ENCODE data around the gene ERCC6L.
A peak's percentile ranks its signal among the peaks of the same experiment; 100 is the strongest.
"Not testable (repeated sequence)": the region's sequence is repeated elsewhere in the genome, so short reads cannot be mapped to it uniquely, and the experiment has no call there.

The ERCC6L gene

GRCh38 chrX:72247206-72247942, 8.5 kb upstream of the ERCC6L start:
- DNase-seq, result no peak

DNA sequence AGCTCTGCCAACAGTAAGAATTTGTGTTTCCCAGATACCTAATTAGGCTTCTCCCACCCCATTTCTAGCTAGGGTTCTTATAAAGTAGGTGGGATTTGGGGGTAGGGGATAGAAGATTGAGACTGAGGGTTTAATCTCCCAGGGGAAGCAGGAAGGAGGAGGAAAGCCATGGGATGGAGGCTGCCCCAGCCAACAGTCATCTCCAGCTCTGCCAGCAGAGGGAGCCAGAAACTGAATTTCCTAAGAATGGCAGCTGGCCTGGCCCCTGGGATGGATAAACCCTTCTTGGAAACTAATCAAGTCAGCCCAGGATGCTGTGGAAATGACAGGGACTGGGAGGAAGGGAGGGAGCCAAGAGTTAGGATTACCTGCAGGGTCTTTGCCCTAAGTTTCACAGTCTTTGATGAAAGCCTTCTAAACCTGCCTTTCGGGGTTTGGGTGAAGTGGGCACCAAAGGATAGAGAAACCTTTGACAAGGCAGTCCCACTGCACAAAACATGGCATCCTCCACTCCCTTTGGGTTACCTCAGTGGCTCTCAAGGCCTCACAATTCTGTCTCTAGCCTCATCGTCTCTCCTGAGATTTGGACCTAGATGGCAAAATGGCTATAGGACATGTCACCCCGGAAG, 6.7 kb upstream of the ERCC6L start:
- peak; percentile 10 for DNase-seq

- DNase-seq, result no peak
Observed at GRCh38 chrX:72243472-72243871, 4.6 kb upstream of the ERCC6L start.

GRCh38 chrX:72240976-72241375, 2.1 kb upstream of the ERCC6L start:
- no peak for DNase-seq

- DNase-seq, result no peak
Observed at GRCh38 chrX:72238183-72238582, 644 bp downstream of the ERCC6L start.

GRCh38 chrX:72236841-72237240, 2.0 kb downstream of the ERCC6L start:
- DNase-seq, result no peak

GRCh38 chrX:72230290-72230689, 8.5 kb downstream of the ERCC6L start:
- no peak for DNase-seq

DNA sequence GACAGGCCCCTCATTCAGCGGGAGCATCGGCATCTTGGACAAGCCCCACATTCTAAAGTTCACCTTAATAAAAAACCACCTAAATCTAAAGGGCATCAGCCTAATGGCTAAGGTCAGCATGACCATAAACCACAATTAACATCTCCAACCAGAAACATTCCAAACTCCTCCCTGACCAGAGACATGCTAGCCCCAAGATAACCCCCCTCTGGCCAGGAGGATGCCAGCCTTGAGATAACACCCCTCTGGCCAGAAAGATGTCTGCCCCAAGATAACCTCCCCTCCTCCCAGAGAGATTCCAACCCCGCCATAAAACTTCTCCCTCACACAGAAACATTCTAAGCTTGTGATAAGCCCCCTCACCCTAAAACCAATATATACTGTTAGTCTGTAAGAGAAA, 18.5 kb downstream of the ERCC6L start:
- not testable (repeated sequence) for DNase-seq

DNA sequence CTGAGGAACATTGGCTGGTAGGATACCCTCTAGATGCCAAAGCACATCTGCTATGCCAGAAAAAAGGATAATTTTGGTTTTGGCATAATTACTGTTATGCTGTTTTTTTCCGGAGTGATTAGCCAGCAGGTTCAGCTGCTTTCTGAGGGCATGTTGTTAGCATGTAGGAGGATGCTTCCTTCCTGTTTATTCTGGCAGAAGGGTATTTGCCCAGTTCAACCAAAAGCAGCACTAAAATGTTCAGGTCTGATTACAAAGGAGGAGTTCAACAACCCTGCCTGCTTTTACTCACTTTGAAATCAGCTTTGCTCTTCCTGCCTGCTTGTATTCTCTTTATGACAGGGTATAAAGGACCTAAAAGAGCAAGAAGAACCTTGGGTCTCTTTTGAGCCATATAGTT, 21.9 kb downstream of the ERCC6L start:
- DNase-seq, result no peak

- DNase-seq, result no peak
Observed at GRCh38 chrX:72208126-72208800, 30.6 kb downstream of the ERCC6L start.

- no peak for DNase-seq
Observed at GRCh38 chrX:72207366-72207765, 31.5 kb downstream of the ERCC6L start.

DNA sequence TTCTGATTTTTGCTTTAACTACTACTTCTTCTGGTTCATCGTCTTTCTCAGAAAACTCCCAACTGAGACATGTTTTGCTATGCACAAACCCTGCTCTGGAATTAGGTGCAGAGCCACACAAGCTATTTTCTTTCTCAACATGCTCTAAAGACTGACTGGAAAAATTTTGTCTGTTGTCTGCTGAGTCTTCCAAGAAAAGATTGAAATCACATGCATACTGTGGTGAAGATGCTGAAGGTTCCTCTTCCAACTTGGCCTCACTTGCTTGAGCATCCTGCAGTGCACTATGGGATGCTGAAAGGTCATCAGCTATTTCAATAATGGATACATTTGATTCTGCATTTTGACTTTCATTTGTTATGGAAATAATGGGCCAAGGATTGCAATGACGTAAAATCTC, 33.1 kb downstream of the ERCC6L start:
- DNase-seq, result no peak

GRCh38 chrX:72203421-72203820, 35.4 kb downstream of the ERCC6L start:
- DNase-seq, result no peak

DNA sequence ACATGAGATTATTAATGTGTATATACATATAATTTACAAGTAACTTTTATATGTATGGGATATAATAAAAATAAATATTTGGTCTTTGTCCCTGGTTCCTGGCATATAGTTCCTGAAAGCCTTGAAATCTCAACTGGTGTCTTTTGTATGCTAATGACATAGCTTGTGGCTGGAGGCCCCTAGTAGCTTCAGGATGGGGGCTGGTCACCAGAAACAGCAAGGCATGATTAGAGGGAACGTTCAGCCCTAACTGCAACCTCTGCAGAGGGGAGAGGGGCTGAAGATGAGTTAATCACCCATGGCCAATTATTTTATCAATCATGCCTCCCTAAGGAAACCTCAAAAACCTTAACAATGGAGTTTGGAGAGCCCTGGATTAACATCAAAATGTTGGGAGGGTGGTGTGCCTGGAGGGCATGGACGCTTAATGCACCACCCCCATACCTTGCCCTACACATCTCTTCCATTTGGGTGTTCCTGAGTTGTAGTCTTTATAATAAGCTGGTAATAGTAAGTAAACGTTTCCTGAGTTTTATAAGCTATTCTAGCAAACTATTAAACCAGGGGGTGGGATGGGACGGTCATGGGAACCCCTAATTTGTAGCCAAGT, 35.9 kb downstream of the ERCC6L start:
- DNase-seq, result no peak

DNA sequence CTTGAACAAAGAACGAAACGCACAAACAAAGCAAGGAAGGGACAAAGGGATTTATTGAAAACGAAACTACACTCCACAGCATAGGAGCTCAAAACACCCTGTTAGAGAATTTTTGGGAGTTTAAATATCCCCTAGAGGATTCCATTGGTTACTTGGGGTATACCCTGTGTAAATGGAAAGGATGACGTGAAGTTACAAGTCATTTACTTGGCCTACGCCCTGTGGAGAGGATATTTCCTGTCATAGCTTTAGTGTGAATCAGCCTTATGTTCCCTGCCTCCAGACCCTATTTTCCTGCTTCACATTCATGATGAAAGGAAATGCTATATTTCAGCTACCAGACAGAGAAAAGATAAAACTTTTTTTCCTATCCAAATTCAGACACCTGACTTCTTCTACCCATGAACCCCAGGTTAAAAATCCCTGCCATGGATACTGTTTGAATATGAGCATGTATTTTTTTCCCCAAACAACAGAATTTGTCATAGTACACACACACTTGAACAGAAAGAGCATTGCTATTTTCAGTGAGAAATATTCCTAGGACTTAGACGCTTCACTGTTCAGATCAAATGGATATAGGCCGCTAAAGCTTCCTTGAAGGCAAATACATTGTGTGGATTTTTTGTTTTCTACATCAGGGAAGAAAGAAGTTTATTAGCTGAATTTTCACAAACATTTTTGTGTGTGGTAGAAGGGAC, 36.8 kb downstream of the ERCC6L start:
- no peak for DNase-seq

GRCh38 chrX:72182924-72183323, 55.9 kb downstream of the ERCC6L start:
- no peak for DNase-seq

- DNase-seq, result peak; percentile 91
Observed at GRCh38 chrX:72181178-72182125, 57.4 kb downstream of the ERCC6L start, which contains the start of gene PIN4. PIN4 (plus strand) TSS chrX:72181757; CDS start chrX:72181786, 29 bp downstream.

GRCh38 chrX:72180539-72180938, 58.3 kb downstream of the ERCC6L start:
- DNase-seq, result no peak

DNA sequence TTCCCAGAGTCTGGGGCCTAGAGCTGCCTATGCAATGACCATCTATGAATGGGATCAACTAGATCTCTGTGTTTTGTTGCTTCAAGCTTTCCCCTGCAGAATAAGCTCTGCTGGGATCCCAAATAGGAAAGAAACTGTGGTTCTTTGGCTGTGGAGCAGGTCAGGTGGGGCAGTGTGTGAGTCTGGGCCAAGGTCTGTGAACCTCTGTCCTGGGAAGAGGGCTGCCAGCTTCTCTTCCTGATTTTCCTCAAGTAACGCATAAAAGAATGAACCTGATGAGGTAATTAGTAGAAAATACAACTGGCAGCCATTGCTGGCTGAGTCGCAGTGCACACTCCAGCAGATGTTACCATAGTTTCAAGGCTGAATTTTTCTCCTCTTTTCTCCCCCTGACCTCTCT, 61.8 kb downstream of the ERCC6L start:
- no peak for DNase-seq

- DNase-seq, result not testable (repeated sequence)
Observed at GRCh38 chrX:72176289-72176688, 62.5 kb downstream of the ERCC6L start.

- peak; percentile 67 for DNase-seq
Observed at GRCh38 chrX:72169008-72169728, 69.7 kb downstream of the ERCC6L start.
